ENCODE data around the gene CAMTA1. TPM values are rescaled to one million over a fixed set of nuclear protein-coding genes. Genes with fewer than 3 reads are reported as not detected.

CAMTA1 gene
- total and polyA plus RNA-seq, 4 donors: 48.1 to 140 (median 52.3) TPM

DNA sequence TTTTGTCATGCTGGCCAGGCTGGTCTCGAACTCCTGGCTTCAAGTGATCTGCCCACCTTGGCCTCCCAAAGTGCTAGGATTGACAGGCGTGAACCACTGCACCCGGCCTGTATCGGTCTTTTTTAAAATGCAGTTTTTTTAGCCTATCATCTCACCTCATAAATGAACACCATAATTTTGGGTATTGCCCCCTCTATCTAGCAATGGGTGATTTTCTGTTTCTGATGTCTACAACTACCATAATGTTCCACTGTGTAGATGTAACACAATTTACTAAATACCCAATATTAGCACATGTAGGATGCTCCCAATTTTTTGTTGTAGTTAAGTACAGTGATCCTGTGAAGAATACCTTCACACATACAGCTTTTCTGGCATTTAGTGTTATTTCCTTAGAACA is 2.0 kb upstream of the CAMTA1 start:
- Histone ChIP-seq H3K27me3 (ENCODE audit: control insufficient read depth in 3 of 3, insufficient read depth in 3 of 3, low read length in 2 of 3) (no peaks in the 10 kb centered on the region), H3K27ac (ENCODE audit: low read depth in 1 of 2, low read length in 1 of 2) (no peak overlapping the region), H3K9ac (ENCODE audit: insufficient read depth in 1 of 2, low read length in 2 of 2) (no peak overlapping the region), H3K4me1 (ENCODE audit: control insufficient read depth in 5 of 5, insufficient read depth in 5 of 5, low read length in 5 of 5) (peaks cover 0 to 20% (median 10%) of the 10 kb centered on the region in 5 donors), H3K4me3 (no peak overlapping the region), H3K36me3 (ENCODE audit: control insufficient read depth in 4 of 4, insufficient read depth in 4 of 4, low read length in 4 of 4) (no peaks in the 10 kb centered on the region), H3K9me3 (ENCODE audit: control insufficient read depth in 4 of 4, insufficient read depth in 3 of 4, low read length in 3 of 4) (no peaks in the 10 kb centered on the region)
- ATAC-seq (ENCODE audit: insufficient read depth, low FRiP score) (no peak), DNase-seq (no peak)
- WGBS, 2 donors: 87 to 96% methylated on average over 4 of the region's 4 CpGs
- TF ChIP-seq, protein P1, sequence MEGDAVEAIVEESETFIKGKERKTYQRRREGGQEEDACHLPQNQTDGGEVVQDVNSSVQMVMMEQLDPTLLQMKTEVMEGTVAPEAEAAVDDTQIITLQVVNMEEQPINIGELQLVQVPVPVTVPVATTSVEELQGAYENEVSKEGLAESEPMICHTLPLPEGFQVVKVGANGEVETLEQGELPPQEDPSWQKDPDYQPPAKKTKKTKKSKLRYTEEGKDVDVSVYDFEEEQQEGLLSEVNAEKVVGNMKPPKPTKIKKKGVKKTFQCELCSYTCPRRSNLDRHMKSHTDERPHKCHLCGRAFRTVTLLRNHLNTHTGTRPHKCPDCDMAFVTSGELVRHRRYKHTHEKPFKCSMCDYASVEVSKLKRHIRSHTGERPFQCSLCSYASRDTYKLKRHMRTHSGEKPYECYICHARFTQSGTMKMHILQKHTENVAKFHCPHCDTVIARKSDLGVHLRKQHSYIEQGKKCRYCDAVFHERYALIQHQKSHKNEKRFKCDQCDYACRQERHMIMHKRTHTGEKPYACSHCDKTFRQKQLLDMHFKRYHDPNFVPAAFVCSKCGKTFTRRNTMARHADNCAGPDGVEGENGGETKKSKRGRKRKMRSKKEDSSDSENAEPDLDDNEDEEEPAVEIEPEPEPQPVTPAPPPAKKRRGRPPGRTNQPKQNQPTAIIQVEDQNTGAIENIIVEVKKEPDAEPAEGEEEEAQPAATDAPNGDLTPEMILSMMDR (IDR thresholded peaks at IDR 0.05; ENCODE audit: control extremely low read depth, extremely low read depth): no peak

DNA sequence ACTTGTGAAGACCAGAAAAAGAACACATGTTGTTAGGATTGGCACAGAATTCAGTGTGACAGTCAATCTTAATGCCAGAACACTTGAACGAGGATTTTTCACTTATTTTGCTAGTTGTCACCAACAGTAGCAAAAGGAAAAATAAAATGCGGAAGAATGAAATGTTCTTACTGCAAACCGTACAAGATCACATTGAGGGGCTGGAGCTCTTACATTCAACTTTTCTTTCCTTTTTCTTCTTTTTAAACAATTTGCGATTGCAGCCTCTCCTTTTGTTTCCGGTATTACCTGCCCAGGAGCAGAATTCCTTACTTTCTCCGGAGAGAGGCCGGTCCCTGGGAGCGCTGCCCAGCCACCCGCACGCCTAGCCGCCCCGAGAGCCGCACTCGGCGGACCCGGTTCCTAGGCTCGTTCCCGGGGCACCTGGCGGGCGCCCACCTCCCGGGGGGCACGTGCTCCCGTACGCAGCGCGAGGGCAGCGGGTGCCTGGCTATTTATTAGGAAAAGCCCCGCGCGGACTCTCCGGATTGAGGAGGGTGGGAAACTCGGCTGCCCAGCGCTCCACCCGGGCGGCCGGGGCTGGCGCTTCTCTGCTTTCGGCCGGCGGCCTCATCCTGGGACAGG is 1.2 kb upstream of the CAMTA1 start:
- Histone ChIP-seq H3K4me3 (peak overlapping the region; percentile 85), H3K9ac (ENCODE audit: insufficient read depth in 1 of 2, low read length in 2 of 2) (peak overlapping the region; percentile 47 to 54), H3K9me3 (ENCODE audit: control insufficient read depth in 4 of 4, insufficient read depth in 3 of 4, low read length in 3 of 4) (no peaks in the 10 kb centered on the region), H3K27ac (ENCODE audit: low read depth in 1 of 2, low read length in 1 of 2) (peak overlapping the region; percentile 99 to 100), H3K4me1 (ENCODE audit: control insufficient read depth in 5 of 5, insufficient read depth in 5 of 5, low read length in 5 of 5) (peaks cover 0 to 20% (median 10%) of the 10 kb centered on the region in 5 donors), H3K27me3 (ENCODE audit: control insufficient read depth in 3 of 3, insufficient read depth in 3 of 3, low read length in 2 of 3) (no peaks in the 10 kb centered on the region), H3K36me3 (ENCODE audit: control insufficient read depth in 4 of 4, insufficient read depth in 4 of 4, low read length in 4 of 4) (no peaks in the 10 kb centered on the region)
- TF ChIP-seq, protein P1 (IDR thresholded peaks at IDR 0.05; ENCODE audit: control extremely low read depth, extremely low read depth): no peak
- WGBS, 2 donors: 0 to 1% methylated on average over 40 of the region's 40 CpGs
- DNase-seq (peak in 2 of 3 donors; percentile 31 to 56), ATAC-seq (ENCODE audit: insufficient read depth, low FRiP score) (peak; percentile 4)

DNA sequence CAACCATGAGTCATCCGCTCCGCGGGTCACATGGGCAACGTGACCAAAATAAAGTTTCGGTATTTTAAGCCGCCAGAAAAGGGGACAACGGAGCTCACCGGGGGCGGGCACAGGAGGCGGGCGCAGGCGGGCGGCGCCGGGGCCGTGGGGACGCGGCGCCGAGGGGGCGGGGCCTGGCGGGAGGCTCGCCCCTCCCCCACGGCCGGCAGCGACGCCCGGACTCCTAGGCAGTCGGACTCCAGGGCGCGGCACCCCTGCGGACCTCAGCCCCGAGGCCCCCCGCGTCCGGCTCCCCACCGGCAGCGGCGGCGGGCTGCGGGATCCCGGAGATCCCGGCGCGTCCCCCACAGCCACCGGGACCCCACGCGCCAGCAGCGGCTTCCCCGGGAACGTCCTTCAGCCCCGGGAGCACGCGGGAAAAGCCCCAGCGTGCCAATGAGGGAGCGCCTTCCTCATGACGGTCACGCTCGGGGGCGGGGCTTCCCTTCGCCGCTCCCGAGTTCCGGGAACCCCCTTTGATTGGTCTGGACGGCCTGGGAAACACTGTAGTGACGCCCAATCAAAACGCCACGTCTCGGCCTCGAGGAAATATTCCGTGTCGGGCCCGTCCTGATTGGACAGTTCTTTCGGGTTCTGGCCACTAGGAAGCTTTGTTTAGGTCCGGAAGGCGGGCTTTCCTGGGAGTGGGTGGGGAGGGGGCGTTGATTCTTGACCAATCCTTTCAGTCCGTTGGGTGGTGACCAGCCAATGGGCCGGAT is 515 bp upstream of the CAMTA1 start:
- Histone ChIP-seq H3K9me3 (ENCODE audit: control insufficient read depth in 4 of 4, insufficient read depth in 3 of 4, low read length in 3 of 4) (no peaks in the 10 kb centered on the region), H3K36me3 (ENCODE audit: control insufficient read depth in 4 of 4, insufficient read depth in 4 of 4, low read length in 4 of 4) (no peaks in the 10 kb centered on the region), H3K9ac (ENCODE audit: insufficient read depth in 1 of 2, low read length in 2 of 2) (peak overlapping the region; percentile 47 to 54), H3K27me3 (ENCODE audit: control insufficient read depth in 3 of 3, insufficient read depth in 3 of 3, low read length in 2 of 3) (no peaks in the 10 kb centered on the region), H3K4me1 (ENCODE audit: control insufficient read depth in 5 of 5, insufficient read depth in 5 of 5, low read length in 5 of 5) (peaks cover 3 to 20% (median 10%) of the 10 kb centered on the region in 5 donors), H3K4me3 (peak overlapping the region; percentile 85), H3K27ac (ENCODE audit: low read depth in 1 of 2, low read length in 1 of 2) (peak overlapping the region; percentile 99 to 100)
- ATAC-seq (ENCODE audit: insufficient read depth, low FRiP score) (peak; percentile 88), DNase-seq (peak; percentile 100)
- WGBS, 2 donors: 0 to 1% methylated on average over 53 to 79 of the region's 79 CpGs
- TF ChIP-seq, protein P1 (IDR thresholded peaks at IDR 0.05; ENCODE audit: control extremely low read depth, extremely low read depth): no peak

Data from lung (tissue), 12 donors.